Stimulated activated CD8-positive, alpha-beta memory T cell treated with anti-CD3 and anti-CD28 coated beads, Interleukin-15, amount 100 ng/mL, for 24 hours (primary cell): ENCODE measurements around the gene TMEM171.

Source experiments
- DNase-seq: peaks from one replicate; pipeline ENCODE4 v3.0.0-alpha.2; 2020; ENCODE audit warnings: low read depth

Gene TMEM171

GRCh38 chr5:73119451-73120157 is 771 bp upstream of the TMEM171 start:
- DNase-seq: no peak

- no peak for DNase-seq
These were observed 716 bp downstream of the TMEM171 start for GRCh38 chr5:73121119-73121463.

GRCh38 chr5:73122875-73123810 is 2.8 kb downstream of the TMEM171 start:
- no peak for DNase-seq

- no peak for DNase-seq
These were observed 4.9 kb downstream of the TMEM171 start for GRCh38 chr5:73125289-73125688.

GRCh38 chr5:73126381-73126780 is 6.0 kb downstream of the TMEM171 start:
- no peak for DNase-seq

GRCh38 chr5:73126957-73127356 is 6.6 kb downstream of the TMEM171 start:
- DNase-seq: no peak

- DNase-seq: no peak
These were observed 8.8 kb downstream of the TMEM171 start for GRCh38 chr5:73129143-73129542.

- no peak for DNase-seq
These were observed 10.4 kb downstream of the TMEM171 start for GRCh38 chr5:73130811-73131210.

- DNase-seq: no peak
These were observed 11.5 kb downstream of the TMEM171 start for GRCh38 chr5:73131711-73132425.

- no peak for DNase-seq
These were observed 12.4 kb downstream of the TMEM171 start for GRCh38 chr5:73132759-73133158.

- no peak for DNase-seq
These were observed 14.6 kb downstream of the TMEM171 start for GRCh38 chr5:73135021-73135420.

- DNase-seq: no peak
These were observed 15.2 kb downstream of the TMEM171 start for GRCh38 chr5:73135429-73136054.

GRCh38 chr5:73136055-73136562 is 15.7 kb downstream of the TMEM171 start:
- no peak for DNase-seq

GRCh38 chr5:73137563-73138530 is 17.5 kb downstream of the TMEM171 start:
- no peak for DNase-seq

GRCh38 chr5:73139485-73139884 is 19.1 kb downstream of the TMEM171 start:
- DNase-seq: no peak

GRCh38 chr5:73140801-73141200 is 20.4 kb downstream of the TMEM171 start:
- no peak for DNase-seq

- no peak for DNase-seq
These were observed 21.7 kb downstream of the TMEM171 start for GRCh38 chr5:73142035-73142434.

GRCh38 chr5:73143716-73144115 is 23.3 kb downstream of the TMEM171 start:
- DNase-seq: no peak

GRCh38 chr5:73149540-73149939 is 29.2 kb downstream of the TMEM171 start:
- no peak for DNase-seq

GRCh38 chr5:73150876-73151275 is 30.5 kb downstream of the TMEM171 start:
- no peak for DNase-seq
